ENCODE data around the gene EEF1AKMT3.

Gene EEF1AKMT3

GRCh38 chr12:57803319-57803893 lies 31.0 kb downstream of the EEF1AKMT3 start:
- H3K36me3 ChIP-seq (replicated peaks): peaks cover 23% of the 10 kb centered on the region

GRCh38 chr12:57806677-57807076 lies 34.3 kb downstream of the EEF1AKMT3 start:
- H3K27ac ChIP-seq: no peak overlapping the region
- H3K27me3 ChIP-seq (replicated peaks): no peaks in the 10 kb centered on the region
- H3K36me3 ChIP-seq (replicated peaks): peaks cover 16% of the 10 kb centered on the region
- no peak for TF ChIP-seq CTCF (IDR thresholded peaks at IDR 0.05; ENCODE audit: low read depth, low read length, missing control alignments)
- no peak overlapping the region for H3K4me3 ChIP-seq (ENCODE audit: low read depth, low read length)
- no peak for DNase-seq
- in situ Hi-C loops (cut with HindIII; ENCODE audit: low pct_ligation_motif_present, low sequenced_read_pairs): no loop called here

More at GRCh38 chr12:57803319-57803893, 31.0 kb downstream of the EEF1AKMT3 start:
- peak; percentile 91 for TF ChIP-seq CTCF (IDR thresholded peaks at IDR 0.05; ENCODE audit: low read depth, low read length, missing control alignments)
- Histone ChIP-seq H3K27me3 (replicated peaks) (no peaks in the 10 kb centered on the region), H3K4me3 (ENCODE audit: low read depth, low read length) (no peak overlapping the region), H3K27ac (no peak overlapping the region)
- DNase-seq: peak; percentile 36
- in situ Hi-C loops (cut with HindIII; ENCODE audit: low pct_ligation_motif_present, low sequenced_read_pairs): no loop called here

GRCh38 chr12:57807285-57807684 lies 34.9 kb downstream of the EEF1AKMT3 start:
- in situ Hi-C loops (cut with HindIII; ENCODE audit: low pct_ligation_motif_present, low sequenced_read_pairs): no loop called here
- DNase-seq: no peak
- Histone ChIP-seq H3K36me3 (replicated peaks) (peaks cover 10% of the 10 kb centered on the region), H3K27me3 (replicated peaks) (no peaks in the 10 kb centered on the region), H3K27ac (no peak overlapping the region), H3K4me3 (ENCODE audit: low read depth, low read length) (no peak overlapping the region)
- TF ChIP-seq CTCF (IDR thresholded peaks at IDR 0.05; ENCODE audit: low read depth, low read length, missing control alignments): no peak

GRCh38 chr12:57808351-57808750 lies 35.9 kb downstream of the EEF1AKMT3 start:
- no peak overlapping the region for H3K4me3 ChIP-seq (ENCODE audit: low read depth, low read length)
- no peaks in the 10 kb centered on the region for H3K27me3 ChIP-seq (replicated peaks)
- peaks cover 4% of the 10 kb centered on the region for H3K36me3 ChIP-seq (replicated peaks)
- no peak for DNase-seq
- TF ChIP-seq CTCF (IDR thresholded peaks at IDR 0.05; ENCODE audit: low read depth, low read length, missing control alignments): no peak
- in situ Hi-C loops (cut with HindIII; ENCODE audit: low pct_ligation_motif_present, low sequenced_read_pairs): no loop called here
- H3K27ac ChIP-seq: no peak overlapping the region

GRCh38 chr12:57809425-57809824 lies 37.0 kb downstream of the EEF1AKMT3 start:
- Histone ChIP-seq H3K36me3 (replicated peaks) (peaks cover 4% of the 10 kb centered on the region), H3K4me3 (ENCODE audit: low read depth, low read length) (no peak overlapping the region), H3K27me3 (replicated peaks) (no peaks in the 10 kb centered on the region), H3K27ac (no peak overlapping the region)
- TF ChIP-seq CTCF (IDR thresholded peaks at IDR 0.05; ENCODE audit: low read depth, low read length, missing control alignments): no peak
- in situ Hi-C loops (cut with HindIII; ENCODE audit: low pct_ligation_motif_present, low sequenced_read_pairs): no loop called here
- DNase-seq: no peak

- no peak overlapping the region for H3K27ac ChIP-seq
- peaks cover 4% of the 10 kb centered on the region for H3K36me3 ChIP-seq (replicated peaks)
- no peaks in the 10 kb centered on the region for H3K27me3 ChIP-seq (replicated peaks)
- in situ Hi-C loops (cut with HindIII; ENCODE audit: low pct_ligation_motif_present, low sequenced_read_pairs): no loop called here
- H3K4me3 ChIP-seq (ENCODE audit: low read depth, low read length): no peak overlapping the region
- DNase-seq: no peak
- TF ChIP-seq CTCF (IDR thresholded peaks at IDR 0.05; ENCODE audit: low read depth, low read length, missing control alignments): no peak
These were observed 38.0 kb downstream of the EEF1AKMT3 start for GRCh38 chr12:57810450-57810849.

All from brain microvascular endothelial cell (primary cell).